K562 (cell line): ENCODE results near the gene SAV1. TPM values are rescaled to one million over a fixed set of nuclear protein-coding genes. Genes with fewer than 3 reads are reported as not detected.

ENCODE experiments used
- ATAC-seq: fragments of 200-7000 bp; cut with Tn5 transposase; 3 replicates; pipeline ENCODE4 v1.9.1; 2020; ENCODE audit warnings: moderate library complexity
- BruUV-seq: library from RNA; stranded (reverse); fragments of 400-500 nt; replicated peaks from 2 replicates; lab custom pipeline; 2021; lab: Mats Ljungman, UMichigan
- CTCF ChIA-PET: fragments of 300-600 bp; formaldehyde crosslinking; extraction: SDS; loops from one replicate; lab custom pipeline; 2021; ENCODE audit warnings: low intra/inter-chr PET ratio; lab: Yijun Ruan, JAX
- POLR2A ChIA-PET: fragments of 300-600, 350-650 bp; sonication (Branson Sonifier 250); formaldehyde crosslinking; extraction: SDS; loops from one replicate; lab custom pipeline; 2021; ENCODE audit warnings: antibody characterized with exemption, inconsistent platforms; lab: Yijun Ruan, JAX
- DNase-seq, 4 experiments: peaks; one replicate each; pipeline versions ENCODE4 v3.0.0 to v3.0.0-alpha.2; 2011 to 2018; ENCODE audit warnings: low spot score in 3 of 4, mixed read lengths in 3 of 4; ENCODE audit errors: extremely low read depth in 1 of 4
- FAIRE-seq: peaks from 2 replicates; lab custom pipeline; 2011; peaks lifted over from hg19 to GRCh38; lab: Jason Lieb, UNC
- H2AFZ ChIP-seq: 2 replicates; pipeline ENCODE4 v1.6.0; 2011; ENCODE audit warnings: low read depth, low read length, control low read depth, inconsistent platforms
- H3K27ac ChIP-seq: fragments of 200-600 bp; 3 replicates; pipeline ENCODE4 v1.8.0; 2011; ENCODE audit warnings: low read depth, mild to moderate bottlenecking, control low read depth, inconsistent platforms, low read length, moderate library complexity, mixed read lengths; ENCODE audit errors: extremely low read depth
- H3K27me3 ChIP-seq, 2 experiments: fragments of 300-600 bp in 1 of 2; 2 replicates in 1 of 2; 3 replicates in 1 of 2; pipeline versions ENCODE4 v1.6.0 to v1.8.0; 2011; ENCODE audit warnings: inconsistent platforms in 2 of 2, low read length in 2 of 2, mild to moderate bottlenecking in 1 of 2, mixed read lengths in 1 of 2, moderate library complexity in 1 of 2; ENCODE audit not compliant: control insufficient read depth in 2 of 2, insufficient read depth in 2 of 2
- H3K36me3 ChIP-seq: fragments of 300-600 bp; 3 replicates; pipeline ENCODE4 v1.8.0; 2011; ENCODE audit warnings: mild to moderate bottlenecking, low read length, inconsistent platforms; ENCODE audit not compliant: control insufficient read depth, insufficient read depth
- H3K4me1 ChIP-seq, 2 experiments: fragments of 200-600 bp in 1 of 2; replicated peaks in 1 of 2; 2 replicates in 1 of 2; 3 replicates in 1 of 2; pipeline versions ENCODE4 v1.5.1 to v1.8.0; 2011; ENCODE audit warnings: inconsistent platforms in 2 of 2, low read length in 2 of 2, mild to moderate bottlenecking in 1 of 2, mixed read lengths in 1 of 2, moderate library complexity in 1 of 2; ENCODE audit not compliant: control insufficient read depth in 2 of 2, insufficient read depth in 2 of 2
- H3K4me2 ChIP-seq: 2 replicates; pipeline ENCODE4 v1.6.1; 2011; ENCODE audit warnings: low read length, control low read depth, inconsistent platforms, mixed read lengths; ENCODE audit not compliant: insufficient read depth
- H3K4me3 ChIP-seq: fragments of 200-600 bp; sonication (generic), shearing (Covaris generic); 2 replicates; pipeline ENCODE4 v1.5.1; 2016; ENCODE audit warnings: control low read depth, inconsistent platforms
- H3K79me2 ChIP-seq: fragments of 200-600 bp; 3 replicates; pipeline ENCODE4 v1.8.0; 2011; ENCODE audit warnings: low read length, inconsistent platforms; ENCODE audit not compliant: control insufficient read depth, insufficient read depth
- H3K9ac ChIP-seq, 2 experiments: 2 replicates each; pipeline versions ENCODE4 v1.6.0 to v1.6.1; 2011; ENCODE audit warnings: low read depth in 2 of 2, low read length in 2 of 2, control low read depth in 1 of 2, inconsistent platforms in 1 of 2, mild to moderate bottlenecking in 1 of 2, mixed read lengths in 1 of 2; ENCODE audit not compliant: insufficient read depth in 1 of 2
- H3K9me1 ChIP-seq: one replicate; pipeline ENCODE4 v1.6.0; 2011; ENCODE audit warnings: inconsistent platforms, mild to moderate bottlenecking, low read length, moderate library complexity; ENCODE audit not compliant: control insufficient read depth, insufficient read depth
- H3K9me3 ChIP-seq: replicated peaks from 2 replicates; pipeline ENCODE4 v1.5.1; 2011; ENCODE audit warnings: low read depth, low read length, inconsistent platforms; ENCODE audit not compliant: control insufficient read depth, insufficient read depth
- H4K20me1 ChIP-seq: replicated peaks from 2 replicates; pipeline ENCODE4 v1.6.1; 2011; ENCODE audit warnings: low read length, inconsistent platforms, mixed read lengths; ENCODE audit not compliant: control insufficient read depth, insufficient read depth
- BDP1 ChIP-seq: IDR thresholded peaks from 3 replicates; pipeline ENCODE4 v1.6.1; 2011; ENCODE audit not compliant: insufficient read length, insufficient read depth
- CHCHD3 ChIP-seq: fragments of 250-450 bp; sonication (Bioruptor Pico); IDR thresholded peaks from 2 replicates; pipeline ENCODE4 v2.1.2; 2022; ENCODE audit warnings: mild to moderate bottlenecking
- DPF2 ChIP-seq: fragments of 450-650 bp; IDR thresholded peaks from 2 replicates; pipeline ENCODE4 v1.6.1; 2016
- ELF1 ChIP-seq: fragments of 200-800 bp; sonication (Bioruptor generic); IDR thresholded peaks from 2 replicates; pipeline ENCODE4 v1.6.1; 2016; ENCODE audit warnings: missing genetic modification characterization, missing compliant biosample characterization
- ETV1 ChIP-seq: fragments of 450-650 bp; conservative IDR thresholded peaks from 2 replicates; pipeline ENCODE4 v1.6.1; 2016; ENCODE audit warnings: missing genetic modification characterization, control low read depth, low read depth, missing compliant biosample characterization
- GTF3C2 ChIP-seq: IDR thresholded peaks from 3 replicates; pipeline ENCODE4 v1.6.1; 2011; ENCODE audit warnings: borderline replicate concordance, mild to moderate bottlenecking, moderate library complexity; ENCODE audit not compliant: insufficient read length; ENCODE audit errors: extremely low read depth
- SMAD3 ChIP-seq: fragments of 450-650 bp; formaldehyde crosslinking; conservative IDR thresholded peaks from 2 replicates; pipeline ENCODE4 v1.4.0; 2020; ENCODE audit warnings: mild to moderate bottlenecking
- ZNF696 ChIP-seq: fragments of 250-450 bp; sonication (Bioruptor Pico); conservative IDR thresholded peaks from 2 replicates; pipeline ENCODE4 v1.4.0; 2020; ENCODE audit warnings: mild to moderate bottlenecking, moderate library complexity
- WGBS: fragments of 100-300 bp; shearing (Covaris generic); methylation state at CpG from one replicate; pipeline ENCODE4 v1.1.6; 2016; ENCODE audit warnings: low coverage, mixed read lengths; ENCODE audit not compliant: insufficient coverage; ENCODE audit errors: missing lambda C conversion rate; 5-methylcytosine and 5-hydroxymethylcytosine counted together
- in situ Hi-C: fragments of 300-500 bp; cut with MboI; formaldehyde crosslinking; loops from 4 replicates; pipeline ENCODE4 v1.15.0; 2018; ENCODE audit warnings: inconsistent platforms, mixed read lengths
- intact Hi-C: fragments of 100-400 bp; cut with micrococcal nuclease; formaldehyde crosslinking; loops from 2 replicates; pipeline ENCODE4 v1.14.2; 2022
- polyA plus RNA-seq, 8 experiments: library from polyadenylated mRNA; depleted of rRNA in 4 of 8; stranded (reverse) in 5 of 8; unstranded in 3 of 8; fragments of >200 nt; fragmentation: Nextera tagmentation in 2 of 8; fragmentation: Illumina TruSeq in 1 of 8; extraction: Ambion mirVana in 2 of 8; extraction: Trizol in 1 of 8; gene quantifications; 2 replicates each; pipeline versions ENCODE4 v1.2.1 to v1.2.3, GENCODE V29; 2011 to 2014; ENCODE audit warnings: inconsistent platforms in 1 of 8, missing spikeins in 1 of 8
- total RNA-seq, 7 experiments: library from RNA; depleted of rRNA in 6 of 7; stranded (reverse); fragments of >200 nt in 6 of 7; fragmentation: Illumina TruSeq in 2 of 7; extraction: Trizol in 2 of 7; gene quantifications; 2 replicates each; pipeline versions ENCODE4 v1.2.1 to v1.2.3, GENCODE V29; 2011 to 2021; ENCODE audit warnings: low replicate concordance in 1 of 7
- TF ChIP-seq, protein P1 (sequence below), 2 experiments: fragments of 450-650 bp; IDR thresholded peaks; 2 replicates each; pipeline ENCODE4 v1.6.1; 2018; ENCODE audit warnings: mild to moderate bottlenecking in 2 of 2, low read depth in 1 of 2; ENCODE audit not compliant: partially characterized antibody in 2 of 2
- TF ChIP-seq, protein P2 (sequence below): fragments of 450-650 bp; IDR thresholded peaks from 2 replicates; pipeline ENCODE4 v1.6.1; 2017; ENCODE audit warnings: antibody characterized with exemption, mild to moderate bottlenecking

The SAV1 gene
- total and polyA plus RNA-seq, 9 of the 15 experiments (the other 6 are each of a cell fraction or from before 2014, with no cell fraction given), result 6.5 to 18.1 (median 16.1) TPM

DNA sequence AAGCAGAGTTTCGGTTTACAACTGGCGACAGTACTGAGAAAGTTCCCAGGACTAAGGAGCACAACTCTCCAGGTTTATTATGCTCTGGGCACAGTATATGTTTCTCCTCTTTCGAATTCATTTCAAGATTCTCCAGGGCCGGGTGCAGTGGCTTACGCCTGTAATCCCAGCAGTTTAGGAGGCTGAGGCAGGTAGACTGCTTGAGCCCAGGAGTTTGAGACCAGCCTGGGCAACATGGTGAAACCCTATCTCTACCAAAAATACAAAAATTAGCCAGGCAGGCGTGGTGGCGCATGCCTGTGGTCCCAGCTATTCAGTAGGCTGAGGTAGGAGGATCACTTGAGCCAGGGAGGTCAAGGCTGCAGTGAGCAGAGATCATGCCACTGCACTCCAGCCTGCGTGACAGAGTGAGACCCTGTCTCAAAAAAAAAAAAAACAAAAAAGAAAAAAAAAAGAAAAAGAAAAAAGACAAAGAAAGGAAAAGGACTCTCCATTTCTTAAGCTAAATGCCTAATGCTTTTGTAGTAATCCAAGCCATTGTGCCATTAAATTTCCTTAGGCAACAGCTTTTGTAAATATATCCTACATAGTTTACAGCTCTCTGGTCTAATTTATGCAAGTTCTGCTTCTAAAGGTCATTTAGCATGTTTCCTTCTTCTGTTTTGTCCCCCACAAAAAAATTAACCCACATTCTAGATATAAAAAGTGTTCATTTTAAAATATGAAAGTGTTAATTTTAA lies 73.4 kb downstream of the SAV1 start:
- ATAC-seq (no peak; the same call in 2 of the 3 replicates), FAIRE-seq (no peak), DNase-seq (no peak)
- POLR2A ChIA-PET, result interaction anchor here (0.9 kb wide), 1 partner anchor 18 kb away, joined by 3 read pairs; no protein-coding TSS in a partner anchor
- Histone ChIP-seq H2AFZ (no peak overlapping the region), H3K9me1 (no peaks in the 10 kb centered on the region), H4K20me1 (no peaks in the 10 kb centered on the region), H3K4me2 (no peak overlapping the region), H3K27me3 (no peaks in the 10 kb centered on the region; a peak in 1 of 5 replicates), H3K36me3 (no peaks in the 10 kb centered on the region), H3K9me3 (no peaks in the 10 kb centered on the region), H3K9ac (no peak overlapping the region), H3K27ac (no peak overlapping the region), H3K79me2 (no peaks in the 10 kb centered on the region), H3K4me1 (no peaks in the 10 kb centered on the region; a peak in 1 of 5 replicates), H3K4me3 (no peak overlapping the region)
- no TSS peak for BruUV-seq
- intact Hi-C loops (no loop called here), in situ Hi-C loops (no loop called here)
- CTCF ChIA-PET, result no interaction called here
- 17% methylated on average over 6 of the region's 8 CpGs for WGBS
- no peak for TF ChIP-seq CHCHD3
- TF ChIP-seq ZNF696 (CRISPR knock-in tag), result no peak
- TF ChIP-seq ELF1, result no peak
- TF ChIP-seq, protein P1, sequence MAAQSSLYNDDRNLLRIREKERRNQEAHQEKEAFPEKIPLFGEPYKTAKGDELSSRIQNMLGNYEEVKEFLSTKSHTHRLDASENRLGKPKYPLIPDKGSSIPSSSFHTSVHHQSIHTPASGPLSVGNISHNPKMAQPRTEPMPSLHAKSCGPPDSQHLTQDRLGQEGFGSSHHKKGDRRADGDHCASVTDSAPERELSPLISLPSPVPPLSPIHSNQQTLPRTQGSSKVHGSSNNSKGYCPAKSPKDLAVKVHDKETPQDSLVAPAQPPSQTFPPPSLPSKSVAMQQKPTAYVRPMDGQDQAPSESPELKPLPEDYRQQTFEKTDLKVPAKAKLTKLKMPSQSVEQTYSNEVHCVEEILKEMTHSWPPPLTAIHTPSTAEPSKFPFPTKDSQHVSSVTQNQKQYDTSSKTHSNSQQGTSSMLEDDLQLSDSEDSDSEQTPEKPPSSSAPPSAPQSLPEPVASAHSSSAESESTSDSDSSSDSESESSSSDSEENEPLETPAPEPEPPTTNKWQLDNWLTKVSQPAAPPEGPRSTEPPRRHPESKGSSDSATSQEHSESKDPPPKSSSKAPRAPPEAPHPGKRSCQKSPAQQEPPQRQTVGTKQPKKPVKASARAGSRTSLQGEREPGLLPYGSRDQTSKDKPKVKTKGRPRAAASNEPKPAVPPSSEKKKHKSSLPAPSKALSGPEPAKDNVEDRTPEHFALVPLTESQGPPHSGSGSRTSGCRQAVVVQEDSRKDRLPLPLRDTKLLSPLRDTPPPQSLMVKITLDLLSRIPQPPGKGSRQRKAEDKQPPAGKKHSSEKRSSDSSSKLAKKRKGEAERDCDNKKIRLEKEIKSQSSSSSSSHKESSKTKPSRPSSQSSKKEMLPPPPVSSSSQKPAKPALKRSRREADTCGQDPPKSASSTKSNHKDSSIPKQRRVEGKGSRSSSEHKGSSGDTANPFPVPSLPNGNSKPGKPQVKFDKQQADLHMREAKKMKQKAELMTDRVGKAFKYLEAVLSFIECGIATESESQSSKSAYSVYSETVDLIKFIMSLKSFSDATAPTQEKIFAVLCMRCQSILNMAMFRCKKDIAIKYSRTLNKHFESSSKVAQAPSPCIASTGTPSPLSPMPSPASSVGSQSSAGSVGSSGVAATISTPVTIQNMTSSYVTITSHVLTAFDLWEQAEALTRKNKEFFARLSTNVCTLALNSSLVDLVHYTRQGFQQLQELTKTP (IDR thresholded peaks at IDR 0.05; ENCODE audit: low read depth in 1 of 2, partially characterized antibody in 2 of 2), result no peak
- TF ChIP-seq GTF3C2, result no peak
- TF ChIP-seq SMAD3 (CRISPR knock-in tag), result no peak
- TF ChIP-seq ETV1 (tag), result no peak
- TF ChIP-seq DPF2, result no peak
- TF ChIP-seq, protein P2, sequence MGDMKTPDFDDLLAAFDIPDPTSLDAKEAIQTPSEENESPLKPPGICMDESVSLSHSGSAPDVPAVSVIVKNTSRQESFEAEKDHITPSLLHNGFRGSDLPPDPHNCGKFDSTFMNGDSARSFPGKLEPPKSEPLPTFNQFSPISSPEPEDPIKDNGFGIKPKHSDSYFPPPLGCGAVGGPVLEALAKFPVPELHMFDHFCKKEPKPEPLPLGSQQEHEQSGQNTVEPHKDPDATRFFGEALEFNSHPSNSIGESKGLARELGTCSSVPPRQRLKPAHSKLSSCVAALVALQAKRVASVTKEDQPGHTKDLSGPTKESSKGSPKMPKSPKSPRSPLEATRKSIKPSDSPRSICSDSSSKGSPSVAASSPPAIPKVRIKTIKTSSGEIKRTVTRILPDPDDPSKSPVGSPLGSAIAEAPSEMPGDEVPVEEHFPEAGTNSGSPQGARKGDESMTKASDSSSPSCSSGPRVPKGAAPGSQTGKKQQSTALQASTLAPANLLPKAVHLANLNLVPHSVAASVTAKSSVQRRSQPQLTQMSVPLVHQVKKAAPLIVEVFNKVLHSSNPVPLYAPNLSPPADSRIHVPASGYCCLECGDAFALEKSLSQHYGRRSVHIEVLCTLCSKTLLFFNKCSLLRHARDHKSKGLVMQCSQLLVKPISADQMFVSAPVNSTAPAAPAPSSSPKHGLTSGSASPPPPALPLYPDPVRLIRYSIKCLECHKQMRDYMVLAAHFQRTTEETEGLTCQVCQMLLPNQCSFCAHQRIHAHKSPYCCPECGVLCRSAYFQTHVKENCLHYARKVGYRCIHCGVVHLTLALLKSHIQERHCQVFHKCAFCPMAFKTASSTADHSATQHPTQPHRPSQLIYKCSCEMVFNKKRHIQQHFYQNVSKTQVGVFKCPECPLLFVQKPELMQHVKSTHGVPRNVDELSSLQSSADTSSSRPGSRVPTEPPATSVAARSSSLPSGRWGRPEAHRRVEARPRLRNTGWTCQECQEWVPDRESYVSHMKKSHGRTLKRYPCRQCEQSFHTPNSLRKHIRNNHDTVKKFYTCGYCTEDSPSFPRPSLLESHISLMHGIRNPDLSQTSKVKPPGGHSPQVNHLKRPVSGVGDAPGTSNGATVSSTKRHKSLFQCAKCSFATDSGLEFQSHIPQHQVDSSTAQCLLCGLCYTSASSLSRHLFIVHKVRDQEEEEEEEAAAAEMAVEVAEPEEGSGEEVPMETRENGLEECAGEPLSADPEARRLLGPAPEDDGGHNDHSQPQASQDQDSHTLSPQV, result no peak
- TF ChIP-seq BDP1, result no peak
